Vagina (tissue), 2 donors: ENCODE data around the gene DPF3.

Experiments
- POLR2A ChIP-seq, 2 donors: fragments of 450-650 bp; IDR thresholded peaks; one replicate each; pipeline ENCODE4 v1.6.1; 2017; ENCODE audit warnings: antibody characterized with exemption in 2 of 2, mild to moderate bottlenecking in 2 of 2, moderate library complexity in 2 of 2
- TF ChIP-seq, protein P1 (sequence below), 3 experiments: fragments of 450-650 bp in 2 of 3; fragments of 200-600 bp in 1 of 3; sonication (generic) in 1 of 3; IDR thresholded peaks; one replicate each; pipeline ENCODE4 v1.5.1; 2017 to 2019; ENCODE audit warnings: antibody characterized with exemption in 3 of 3, mild to moderate bottlenecking in 2 of 3, moderate library complexity in 2 of 3

- TF ChIP-seq, protein P1, sequence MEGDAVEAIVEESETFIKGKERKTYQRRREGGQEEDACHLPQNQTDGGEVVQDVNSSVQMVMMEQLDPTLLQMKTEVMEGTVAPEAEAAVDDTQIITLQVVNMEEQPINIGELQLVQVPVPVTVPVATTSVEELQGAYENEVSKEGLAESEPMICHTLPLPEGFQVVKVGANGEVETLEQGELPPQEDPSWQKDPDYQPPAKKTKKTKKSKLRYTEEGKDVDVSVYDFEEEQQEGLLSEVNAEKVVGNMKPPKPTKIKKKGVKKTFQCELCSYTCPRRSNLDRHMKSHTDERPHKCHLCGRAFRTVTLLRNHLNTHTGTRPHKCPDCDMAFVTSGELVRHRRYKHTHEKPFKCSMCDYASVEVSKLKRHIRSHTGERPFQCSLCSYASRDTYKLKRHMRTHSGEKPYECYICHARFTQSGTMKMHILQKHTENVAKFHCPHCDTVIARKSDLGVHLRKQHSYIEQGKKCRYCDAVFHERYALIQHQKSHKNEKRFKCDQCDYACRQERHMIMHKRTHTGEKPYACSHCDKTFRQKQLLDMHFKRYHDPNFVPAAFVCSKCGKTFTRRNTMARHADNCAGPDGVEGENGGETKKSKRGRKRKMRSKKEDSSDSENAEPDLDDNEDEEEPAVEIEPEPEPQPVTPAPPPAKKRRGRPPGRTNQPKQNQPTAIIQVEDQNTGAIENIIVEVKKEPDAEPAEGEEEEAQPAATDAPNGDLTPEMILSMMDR (IDR thresholded peaks at IDR 0.05), result no peak
- TF ChIP-seq POLR2A (IDR thresholded peaks at IDR 0.05), result no peak
Measured at GRCh38 chr14:72771561-72771960, 122.3 kb downstream of the DPF3 start.
